Stimulated activated CD8-positive, alpha-beta memory T cell treated with anti-CD3 and anti-CD28 coated beads, Interleukin-15, amount 100 ng/mL, for 48 hours (primary cell): ENCODE measurements around the gene FGFRL1.
"Not testable (repeated sequence)": the region's sequence is repeated elsewhere in the genome, so short reads cannot be mapped to it uniquely, and the experiment has no call there.

Experiments
- DNase-seq, 2 donors: peaks; one replicate each; pipeline ENCODE4 v3.0.0-alpha.2; 2020; ENCODE audit warnings: low read depth in 2 of 2

The FGFRL1 gene

GRCh38 chr4:1051472-1051871, 40.0 kb downstream of the FGFRL1 start:
- DNase-seq = no peak

GRCh38 chr4:1052231-1052671, 40.8 kb downstream of the FGFRL1 start:
- DNase-seq = no peak

- DNase-seq = no peak
Observed at GRCh38 chr4:1053080-1053661, 41.7 kb downstream of the FGFRL1 start.

GRCh38 chr4:1053891-1054290, 42.5 kb downstream of the FGFRL1 start:
- DNase-seq = not testable (repeated sequence)

- DNase-seq = not testable (repeated sequence)
Observed at GRCh38 chr4:1054696-1055242, 43.3 kb downstream of the FGFRL1 start.

DNA sequence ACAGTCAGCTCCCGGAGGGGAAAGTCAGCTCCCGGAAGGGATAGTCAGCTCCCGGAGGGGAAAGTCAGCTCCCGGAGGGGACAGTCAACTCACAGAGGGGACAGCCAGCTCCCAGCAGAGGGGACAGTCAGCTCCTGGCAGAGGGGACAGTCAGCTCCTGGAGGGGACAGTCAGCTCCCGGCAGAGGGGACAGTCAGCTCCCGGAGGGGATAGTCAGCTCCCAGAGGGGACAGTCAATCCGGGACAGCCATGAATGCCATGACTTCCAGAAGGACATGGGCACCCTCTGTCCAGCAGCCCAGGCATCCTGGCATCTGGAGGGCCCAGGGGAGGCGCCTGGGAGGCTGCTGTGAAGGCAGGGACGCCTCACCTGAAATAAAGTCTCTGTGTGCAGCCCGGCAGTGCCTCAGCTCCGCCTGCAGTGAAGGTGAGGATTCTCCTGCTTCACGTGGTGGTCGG, 43.8 kb downstream of the FGFRL1 start:
- DNase-seq = not testable (repeated sequence)

DNA sequence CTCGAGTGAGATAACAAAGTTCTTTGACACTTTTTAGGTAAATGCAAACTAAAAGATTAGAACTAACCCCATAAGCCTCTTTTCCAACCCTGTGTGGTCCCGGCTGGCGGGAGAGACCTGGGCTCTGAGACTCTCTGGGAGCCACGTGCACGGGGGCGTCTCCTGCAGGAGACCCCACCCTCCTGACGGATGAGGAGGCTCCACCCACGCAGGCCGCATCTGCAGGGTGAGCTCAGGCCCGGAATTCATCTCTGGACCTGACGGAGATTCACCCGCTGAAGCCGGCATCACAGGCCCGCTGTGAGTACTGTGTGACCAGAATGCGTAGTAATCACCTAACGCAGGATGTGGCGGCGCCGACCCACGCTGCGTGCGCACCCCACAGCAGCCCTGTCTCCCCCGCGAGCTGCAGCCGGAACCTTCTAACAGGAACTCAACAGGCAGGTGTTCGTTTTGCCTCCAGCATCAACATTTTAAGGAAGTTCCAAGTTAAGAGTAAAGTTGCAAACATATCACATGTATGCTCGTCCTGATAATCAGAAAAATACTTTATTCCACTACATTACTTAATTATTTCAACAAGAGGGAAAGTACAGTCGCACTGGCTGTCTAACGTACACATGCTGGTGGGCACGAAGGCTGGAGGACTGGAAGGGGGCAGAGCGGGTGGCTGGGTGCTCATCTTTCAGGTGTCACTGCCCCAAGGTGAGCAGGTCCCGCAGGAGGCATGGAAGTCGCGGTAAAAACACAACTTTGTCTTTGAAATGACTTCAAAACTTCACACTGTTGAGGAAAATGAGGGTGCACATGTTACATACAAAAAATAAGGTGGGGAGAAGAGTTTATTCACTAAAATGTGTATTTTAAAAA, 44.5 kb downstream of the FGFRL1 start:
- DNase-seq = peak; percentile 61 to 75

GRCh38 chr4:1056671-1057402, 45.4 kb downstream of the FGFRL1 start:
- DNase-seq = no peak

DNA sequence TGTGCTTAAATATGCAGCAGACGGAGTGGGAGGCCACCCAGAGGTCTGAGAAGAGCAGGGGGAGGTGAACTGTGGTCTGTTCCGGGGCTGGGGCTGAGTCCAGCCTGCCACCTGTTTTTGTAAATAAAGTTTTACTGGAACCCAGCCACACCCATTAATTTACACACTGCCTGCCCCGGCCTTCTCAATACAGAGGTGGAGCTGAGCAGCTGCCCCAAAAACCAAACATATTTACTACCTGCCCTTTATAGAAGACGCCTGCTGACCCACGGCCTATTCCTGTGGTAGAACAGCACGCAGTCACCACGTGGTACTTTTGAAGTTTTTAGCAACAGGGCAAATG, 45.9 kb downstream of the FGFRL1 start:
- no peak for DNase-seq

- no peak for DNase-seq
Observed at GRCh38 chr4:1058198-1058996, 47.0 kb downstream of the FGFRL1 start.

DNA sequence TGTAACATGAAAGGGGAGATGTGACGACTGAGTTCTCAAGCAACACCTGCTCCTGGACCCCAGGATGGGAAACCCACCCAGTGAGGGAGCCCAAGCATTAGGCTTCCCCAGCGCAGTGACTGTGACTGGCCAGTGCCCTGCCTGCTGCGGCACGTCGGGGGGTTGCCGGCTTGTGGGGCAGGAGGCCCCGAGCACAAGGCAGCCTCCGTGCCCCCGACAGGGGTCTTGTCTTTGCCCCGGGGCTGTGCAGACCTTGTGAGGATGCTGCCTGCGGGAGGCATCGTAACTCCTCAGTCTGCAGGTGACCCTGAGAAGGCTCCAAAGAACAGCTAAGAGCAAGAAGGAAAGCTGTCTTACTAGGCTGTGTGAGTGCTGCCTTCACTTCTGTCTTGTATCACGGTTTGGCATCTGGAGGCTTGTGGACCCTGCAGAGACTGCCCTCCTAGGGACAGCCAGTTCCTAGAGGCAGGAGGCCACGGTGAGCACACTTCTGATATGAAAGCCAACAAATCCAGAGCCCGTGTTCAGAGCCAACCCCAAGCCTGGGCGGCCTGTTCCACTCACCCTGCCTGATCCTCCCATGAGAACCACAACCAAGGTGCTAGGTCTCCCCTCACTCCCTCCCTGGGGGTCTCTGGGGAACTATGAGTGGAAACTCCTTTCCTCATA, 47.7 kb downstream of the FGFRL1 start:
- DNase-seq = no peak

- no peak for DNase-seq
Observed at GRCh38 chr4:1060121-1060520, 48.7 kb downstream of the FGFRL1 start.

DNA sequence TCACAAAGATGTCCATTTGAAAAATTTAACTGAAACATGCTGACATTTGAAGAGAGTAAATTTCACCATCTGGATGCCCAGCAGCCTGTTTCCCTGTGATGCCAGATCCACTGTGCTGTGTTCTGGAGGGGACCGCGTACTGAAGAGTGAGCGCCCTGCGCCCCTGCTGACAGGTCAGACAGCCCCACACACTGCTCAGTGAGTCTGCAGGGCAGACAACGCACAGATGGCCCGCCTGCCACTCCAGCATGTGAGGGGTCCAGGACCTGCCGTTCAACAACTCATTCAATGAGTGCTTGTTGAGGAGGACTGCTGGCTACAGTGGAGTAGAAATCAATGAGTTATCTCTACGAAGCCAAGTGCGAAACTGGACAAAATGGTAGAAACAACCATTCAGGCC, 49.2 kb downstream of the FGFRL1 start:
- DNase-seq = no peak

- DNase-seq = no peak
Observed at GRCh38 chr4:1061056-1061700, 49.8 kb downstream of the FGFRL1 start.

GRCh38 chr4:1061760-1062159, 50.3 kb downstream of the FGFRL1 start:
- no peak for DNase-seq

DNA sequence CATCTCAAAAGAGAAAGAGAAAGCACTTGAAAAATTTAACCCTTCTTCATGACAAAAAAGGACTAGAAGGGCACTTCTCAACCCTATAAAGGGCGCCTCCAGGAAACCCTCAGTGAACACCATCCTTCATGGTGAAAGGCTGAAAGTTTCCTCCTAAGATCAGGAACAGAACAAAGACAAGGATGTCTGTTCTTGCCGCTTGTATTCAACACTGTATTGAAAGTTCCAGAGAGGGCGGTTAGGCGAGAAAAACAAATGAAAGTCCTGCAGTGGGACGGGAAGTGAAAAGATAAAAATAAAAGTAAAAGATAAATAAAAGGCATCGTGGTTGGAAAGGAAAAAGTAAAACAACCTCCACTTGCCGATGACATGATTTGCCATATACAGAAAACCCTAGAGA, 51.0 kb downstream of the FGFRL1 start:
- no peak for DNase-seq

DNA sequence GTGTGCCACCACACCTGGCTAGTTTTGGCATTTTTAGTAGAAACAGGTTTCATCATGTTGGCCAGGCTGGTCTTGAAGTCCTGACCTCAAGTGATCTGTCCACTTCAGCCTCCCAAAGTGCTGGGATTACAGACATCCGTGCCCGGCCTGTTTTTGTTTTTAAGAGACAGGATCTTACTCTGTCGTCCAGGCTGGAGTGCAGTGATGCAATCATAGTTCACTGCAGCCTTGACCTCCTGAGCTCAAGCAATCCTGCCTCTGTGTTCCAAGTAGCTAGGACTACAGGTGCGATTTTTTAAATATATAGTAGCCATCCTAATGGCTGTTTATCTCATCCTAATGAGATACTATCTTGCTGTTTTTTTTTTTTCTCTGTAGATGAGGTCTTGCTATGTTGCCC, 54.3 kb downstream of the FGFRL1 start:
- DNase-seq = no peak

DNA sequence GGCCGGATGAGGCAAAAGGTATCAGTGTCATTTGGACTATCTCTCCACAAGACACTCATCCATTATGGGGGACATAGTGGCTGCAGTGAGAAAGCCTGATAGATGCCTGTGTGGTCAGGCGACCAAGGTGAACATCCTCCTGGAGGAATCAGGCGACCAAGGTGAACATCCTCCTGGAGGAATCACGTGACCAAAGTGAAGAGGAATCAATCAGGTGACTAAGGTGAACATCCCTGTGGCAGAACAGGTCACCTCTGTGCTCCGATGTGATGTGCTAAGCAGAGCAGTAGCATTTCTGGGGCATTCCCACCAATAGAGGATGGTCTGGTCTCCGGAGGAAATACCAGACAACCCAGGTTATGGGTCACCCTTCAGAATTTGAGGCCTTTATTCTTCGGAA, 58.0 kb downstream of the FGFRL1 start:
- DNase-seq = no peak

GRCh38 chr4:1072830-1073446, 61.5 kb downstream of the FGFRL1 start:
- peak; percentile 26 to 34 for DNase-seq

- DNase-seq = no peak
Observed at GRCh38 chr4:1074077-1074476, 62.7 kb downstream of the FGFRL1 start.
